ENCODE results near the gene COL6A1. TPM values are rescaled to one million over a fixed set of nuclear protein-coding genes. Genes with fewer than 3 reads are reported as not detected.
A peak's percentile ranks its signal among the peaks of the same experiment; 100 is the strongest.

COL6A1 gene
- total RNA-seq, 1 experiment from 2014 or later: 193 TPM

GRCh38 chr21:45977396-45977795 lies 4.2 kb upstream of the COL6A1 start:
- no peaks in the 10 kb centered on the region for H3K9me3 ChIP-seq (ENCODE audit: control insufficient read depth, low read depth, low read length)
- no peak overlapping the region for H2BK15ac ChIP-seq (ENCODE audit: low read depth, low read length)
- Mint-ChIP-seq H3K27ac (no peak overlapping the region), H3K9me3 (no peaks in the 10 kb centered on the region; a peak in 1 of 5 replicates), H3K36me3 (ENCODE audit: insufficient read depth in 1 of 3, low read depth in 3 of 3) (no peaks in the 10 kb centered on the region; a peak in 1 of 7 replicates), H3K27me3 (ENCODE audit: low read depth) (peaks cover 7% of the 10 kb centered on the region), H3K4me3 (0 out of 5 replicates have a peak overlapping the region, but pooled peaks of 1 of the 2 experiments have one; percentile 8), H3K4me1 (peaks cover 21 to 25% of the 10 kb centered on the region in 2 experiments)
- no peak overlapping the region for H2BK20ac ChIP-seq (ENCODE audit: low read depth, low read length, poor library complexity, severe bottlenecking)
- H3K14ac ChIP-seq (ENCODE audit: insufficient read depth, low read length): no peak overlapping the region
- no peak overlapping the region for H3K23ac ChIP-seq (ENCODE audit: insufficient read length, low read depth, low read length)
- H3K4me2 ChIP-seq (ENCODE audit: insufficient read depth, insufficient read length, low read length): peak overlapping the region; percentile 41
- H3K79me1 ChIP-seq (ENCODE audit: insufficient read depth, low read depth, low read length, poor library complexity, severe bottlenecking): no peaks in the 10 kb centered on the region
- no peak overlapping the region for H4K8ac ChIP-seq (replicated peaks; ENCODE audit: insufficient read length, low read depth, low read length)
- H4K5ac ChIP-seq (ENCODE audit: insufficient read length, low read depth, low read length): no peak overlapping the region
- H4K20me1 ChIP-seq (ENCODE audit: control insufficient read depth, insufficient read depth, insufficient read length): no peaks in the 10 kb centered on the region
- DNase-seq: peak; percentile 71
- no peak overlapping the region for H3T11ph ChIP-seq (ENCODE audit: low read length)
- no peak overlapping the region for H3K18ac ChIP-seq (ENCODE audit: insufficient read length, low read depth, low read length)
- no peak overlapping the region for H3K27ac ChIP-seq (ENCODE audit: insufficient read length, low read depth, low read length)
- no CpG with 5 or more reads among the region's 5 CpGs for WGBS (ENCODE audit: extremely low coverage, insufficient read length, low lambda C conversion rate)
- H3K56ac ChIP-seq (ENCODE audit: insufficient read length, low read depth, low read length): no peak overlapping the region
- no peaks in the 10 kb centered on the region; the same call in 1 of the 2 replicates for H3K4me1 ChIP-seq (ENCODE audit: insufficient read depth, low read length)
- H2AK5ac ChIP-seq (ENCODE audit: insufficient read length, low read length): no peak overlapping the region
- no peak overlapping the region for H2BK12ac ChIP-seq (ENCODE audit: insufficient read length, low read depth, low read length)
- H3K23me2 ChIP-seq (ENCODE audit: insufficient read length, low read depth, low read length, poor library complexity, severe bottlenecking): peaks cover 35% of the 10 kb centered on the region
- H3K27me3 ChIP-seq (ENCODE audit: insufficient read depth, low read length): no peaks in the 10 kb centered on the region; the same call in 1 of the 2 replicates
- no peak overlapping the region for H2AFZ ChIP-seq (ENCODE audit: low read length)
- H3K9ac ChIP-seq (ENCODE audit: extremely low read depth, insufficient read length, low read length): no peak overlapping the region
- no peak for TF ChIP-seq CTCF (conservative IDR thresholded peaks at IDR 0.05)
- no peak overlapping the region for H4K91ac ChIP-seq (ENCODE audit: insufficient read length, low read depth, low read length)
- no peak overlapping the region for H3K4ac ChIP-seq (ENCODE audit: low read depth, low read length)
- H2BK120ac ChIP-seq (ENCODE audit: low read depth, low read length, poor library complexity, severe bottlenecking): no peak overlapping the region
- H2BK5ac ChIP-seq (ENCODE audit: insufficient read length, low read length): no peak overlapping the region
- no peaks in the 10 kb centered on the region for H3K79me2 ChIP-seq (ENCODE audit: insufficient read depth, low read length)
